Duodenal mucosa (tissue), 2 donors: ENCODE results near the gene C18orf63.
"Not testable (repeated sequence)": the region's sequence is repeated elsewhere in the genome, so short reads cannot be mapped to it uniquely, and the experiment has no call there.

Source experiments
- H3K27ac ChIP-seq: one replicate; pipeline ENCODE4 v1.7.0; 2013; ENCODE audit warnings: low read depth, low read length
- H3K27me3 ChIP-seq, 2 donors: one replicate each; pipeline ENCODE4 v1.7.0; 2013; ENCODE audit warnings: low read length in 2 of 2, control low read depth in 1 of 2; ENCODE audit not compliant: insufficient read depth in 2 of 2, control insufficient read depth in 1 of 2
- H3K36me3 ChIP-seq, 2 donors: one replicate each; pipeline ENCODE4 v1.7.0; 2013; ENCODE audit warnings: low read length in 2 of 2, control low read depth in 1 of 2; ENCODE audit not compliant: insufficient read depth in 2 of 2, control insufficient read depth in 1 of 2
- H3K4me1 ChIP-seq, 2 donors: one replicate each; pipeline ENCODE4 v1.7.0; 2013; ENCODE audit warnings: low read length in 2 of 2, control low read depth in 1 of 2; ENCODE audit not compliant: insufficient read depth in 2 of 2, control insufficient read depth in 1 of 2
- H3K4me3 ChIP-seq, 2 donors: one replicate each; pipeline ENCODE4 v1.7.0; 2013; ENCODE audit warnings: low read length in 2 of 2, low read depth in 1 of 2
- H3K9ac ChIP-seq, 2 donors: one replicate each; pipeline ENCODE4 v1.7.0; 2013; ENCODE audit warnings: low read length in 2 of 2, low read depth in 1 of 2
- H3K9me3 ChIP-seq, 2 donors: one replicate each; pipeline ENCODE4 v1.7.0; 2013; ENCODE audit warnings: low read length in 2 of 2, control low read depth in 1 of 2; ENCODE audit not compliant: control insufficient read depth in 1 of 2

The C18orf63 gene

GRCh38 chr18:74326231-74326630, 10.6 kb downstream of the C18orf63 start:
- no peaks in the 10 kb centered on the region for H3K36me3 ChIP-seq
- no peak overlapping the region for H3K9ac ChIP-seq
- no peaks in the 10 kb centered on the region for H3K9me3 ChIP-seq
- H3K4me3 ChIP-seq, result no peak overlapping the region
- no peaks in the 10 kb centered on the region for H3K27me3 ChIP-seq
- H3K4me1 ChIP-seq, result no peaks in the 10 kb centered on the region
- H3K27ac ChIP-seq, result no peak overlapping the region

GRCh38 chr18:74326791-74327190, 11.2 kb downstream of the C18orf63 start:
- H3K27ac ChIP-seq, H3K9ac ChIP-seq, H3K4me1 ChIP-seq, H3K9me3 ChIP-seq, H3K27me3 ChIP-seq, H3K36me3 ChIP-seq, H3K4me3 ChIP-seq: not testable (repeated sequence)

GRCh38 chr18:74328206-74328605, 12.6 kb downstream of the C18orf63 start:
- Histone ChIP-seq H3K9ac (no peak overlapping the region), H3K27me3 (no peaks in the 10 kb centered on the region), H3K4me3 (no peak overlapping the region), H3K36me3 (no peaks in the 10 kb centered on the region), H3K4me1 (no peaks in the 10 kb centered on the region), H3K27ac (no peak overlapping the region), H3K9me3 (no peaks in the 10 kb centered on the region)

- no peaks in the 10 kb centered on the region for H3K9me3 ChIP-seq
- no peaks in the 10 kb centered on the region for H3K4me1 ChIP-seq
- H3K27ac ChIP-seq, result no peak overlapping the region
- no peaks in the 10 kb centered on the region for H3K27me3 ChIP-seq
- H3K4me3 ChIP-seq, result no peak overlapping the region
- no peak overlapping the region for H3K9ac ChIP-seq
- H3K36me3 ChIP-seq, result no peaks in the 10 kb centered on the region
Measured at GRCh38 chr18:74329688-74330205, 14.1 kb downstream of the C18orf63 start.

GRCh38 chr18:74331404-74331803, 15.8 kb downstream of the C18orf63 start:
- Histone ChIP-seq H3K9ac (no peak overlapping the region), H3K27ac (no peak overlapping the region), H3K27me3 (no peaks in the 10 kb centered on the region), H3K4me1 (no peaks in the 10 kb centered on the region), H3K9me3 (no peaks in the 10 kb centered on the region), H3K36me3 (no peaks in the 10 kb centered on the region), H3K4me3 (no peak overlapping the region)

- Histone ChIP-seq H3K27me3 (no peaks in the 10 kb centered on the region), H3K9ac (no peak overlapping the region), H3K36me3 (no peaks in the 10 kb centered on the region), H3K27ac (no peak overlapping the region), H3K4me1 (no peaks in the 10 kb centered on the region), H3K4me3 (no peak overlapping the region), H3K9me3 (no peaks in the 10 kb centered on the region)
Measured at GRCh38 chr18:74333091-74333490, 17.5 kb downstream of the C18orf63 start.

GRCh38 chr18:74334242-74334893, 18.7 kb downstream of the C18orf63 start:
- no peaks in the 10 kb centered on the region for H3K27me3 ChIP-seq
- H3K9me3 ChIP-seq, result no peaks in the 10 kb centered on the region
- H3K27ac ChIP-seq, result no peak overlapping the region
- H3K9ac ChIP-seq, result no peak overlapping the region
- no peak overlapping the region for H3K4me3 ChIP-seq
- no peaks in the 10 kb centered on the region for H3K36me3 ChIP-seq
- no peaks in the 10 kb centered on the region for H3K4me1 ChIP-seq

GRCh38 chr18:74336656-74337055, 21.0 kb downstream of the C18orf63 start:
- no peak overlapping the region for H3K27ac ChIP-seq
- no peak overlapping the region for H3K4me3 ChIP-seq
- no peaks in the 10 kb centered on the region for H3K36me3 ChIP-seq
- no peak overlapping the region for H3K9ac ChIP-seq
- H3K9me3 ChIP-seq, result no peaks in the 10 kb centered on the region
- no peaks in the 10 kb centered on the region for H3K27me3 ChIP-seq
- no peaks in the 10 kb centered on the region for H3K4me1 ChIP-seq

GRCh38 chr18:74337155-74337911, 21.7 kb downstream of the C18orf63 start:
- Histone ChIP-seq H3K4me3 (no peak overlapping the region), H3K9ac (no peak overlapping the region), H3K27me3 (no peaks in the 10 kb centered on the region), H3K27ac (no peak overlapping the region), H3K36me3 (no peaks in the 10 kb centered on the region), H3K4me1 (no peaks in the 10 kb centered on the region), H3K9me3 (no peaks in the 10 kb centered on the region)

GRCh38 chr18:74337912-74338309, 22.3 kb downstream of the C18orf63 start:
- Histone ChIP-seq H3K27ac (no peak overlapping the region), H3K9me3 (no peaks in the 10 kb centered on the region), H3K4me3 (no peak overlapping the region), H3K27me3 (no peaks in the 10 kb centered on the region), H3K4me1 (no peaks in the 10 kb centered on the region), H3K9ac (no peak overlapping the region), H3K36me3 (no peaks in the 10 kb centered on the region)
